GM12874 (cell line): ENCODE results near the gene TFDP2.

Experiments used
- CTCF ChIP-seq: IDR thresholded peaks from 2 replicates; pipeline ENCODE4 v1.5.1; 2011; ENCODE audit warnings: low read depth, mild to moderate bottlenecking, control low read depth, low read length, moderate library complexity; ENCODE audit not compliant: insufficient read depth

The TFDP2 gene

GRCh38 chr3:141949399-141949798 lies 199.9 kb downstream of the TFDP2 start:
- TF ChIP-seq CTCF: no peak

GRCh38 chr3:141945726-141946485 lies 203.4 kb downstream of the TFDP2 start:
- no peak for TF ChIP-seq CTCF

GRCh38 chr3:141942006-141942405 lies 207.3 kb downstream of the TFDP2 start:
- TF ChIP-seq CTCF: no peak

GRCh38 chr3:141941093-141941492 lies 208.3 kb downstream of the TFDP2 start:
- TF ChIP-seq CTCF: no peak

- TF ChIP-seq CTCF: no peak
These were observed 209.1 kb downstream of the TFDP2 start for GRCh38 chr3:141940194-141940776.

GRCh38 chr3:141939759-141940158 lies 209.6 kb downstream of the TFDP2 start:
- TF ChIP-seq CTCF: no peak

GRCh38 chr3:141938011-141938500 lies 211.3 kb downstream of the TFDP2 start:
- no peak for TF ChIP-seq CTCF
